ENCODE measurements around the gene MYL5.

GRCh38 chr4:703336-704197 is 29.2 kb downstream of the MYL5 start:
- TF ChIP-seq GATA2 (IDR thresholded peaks at IDR 0.05; ENCODE audit: low read depth, low read length) (no peak), GATA3 (IDR thresholded peaks at IDR 0.05; ENCODE audit: low read depth, low read length) (no peak)
